ENCODE results near the gene SPDYE6. TPM values are rescaled to one million over a fixed set of nuclear protein-coding genes. Genes with fewer than 3 reads are reported as not detected.
"Not testable (repeated sequence)": the region's sequence is repeated elsewhere in the genome, so short reads cannot be mapped to it uniquely, and the experiment has no call there.

Gene SPDYE6
- total and polyA plus RNA-seq, 10 of the 15 experiments (the other 5 are each of a cell fraction or from before 2014, with no cell fraction given): 0.05 to 2.3 (median 1.00) TPM; not detected in 6

- H3K4me3 ChIP-seq: no peak overlapping the region
- no peak for ATAC-seq
- POLR2A ChIA-PET: no interaction called here
- CTCF ChIA-PET: no interaction called here
- H3K4me1 ChIP-seq (ENCODE audit: control insufficient read depth, insufficient read depth, low read length): peaks cover 3% of the 10 kb centered on the region
- WGBS (ENCODE audit: insufficient coverage, insufficient replicate concordance, low lambda C conversion rate, missing lambda C conversion rate): 85% methylated on average over 11 of the region's 11 CpGs
- H4K20me1 ChIP-seq (ENCODE audit: control insufficient read depth, insufficient read depth): no peaks in the 10 kb centered on the region
- no TSS peak for BruUV-seq (replicated peaks)
- no peak overlapping the region for H3K4me2 ChIP-seq (ENCODE audit: control insufficient read depth, insufficient read depth)
- no peak for TF ChIP-seq SRF (IDR thresholded peaks at IDR 0.05; ENCODE audit: low read depth in 2 of 2, low read length in 2 of 2)
- TF ChIP-seq SREBF2 (IDR thresholded peaks at IDR 0.05; ENCODE audit: low read length): no peak
- no peak for TF ChIP-seq POLR2AphosphoS2 (IDR thresholded peaks at IDR 0.05; ENCODE audit: low read depth, low read length)
- TF ChIP-seq USF2 (IDR thresholded peaks at IDR 0.05; ENCODE audit: borderline replicate concordance, low read depth, low read length): no peak
- TF ChIP-seq MYC (IDR thresholded peaks at IDR 0.05; ENCODE audit: insufficient read depth, insufficient read length, insufficient replicate concordance, low read length, severe bottlenecking): no peak
- TF ChIP-seq ZZZ3 (IDR thresholded peaks at IDR 0.05; ENCODE audit: control insufficient read depth, insufficient read length, low read depth): no peak
- TF ChIP-seq HSF1 (IDR thresholded peaks at IDR 0.05; ENCODE audit: low read depth, low read length): no peak
- no peak for TF ChIP-seq EED (IDR thresholded peaks at IDR 0.05; ENCODE audit: low read depth)
- no peak for TF ChIP-seq NFYB (IDR thresholded peaks at IDR 0.05; ENCODE audit: insufficient read depth, low read depth, low read length)
- no peak for TF ChIP-seq JUNB (IDR thresholded peaks at IDR 0.05)
- TF ChIP-seq RAD51 (IDR thresholded peaks at IDR 0.05): no peak
- no peak overlapping the region for H3K27ac ChIP-seq (ENCODE audit: control insufficient read depth, insufficient read depth)
- FAIRE-seq: no peak
- H3K79me2 ChIP-seq (ENCODE audit: control insufficient read depth, insufficient read depth, low read length): no peaks in the 10 kb centered on the region
- no peak overlapping the region for H3K9ac ChIP-seq (ENCODE audit: control insufficient read depth, insufficient read depth, low read length)
- RAD21 ChIA-PET (ENCODE audit: unreplicated experiment): no interaction called here
- SMC1A ChIA-PET (ENCODE audit: uncharacterized antibody, unreplicated experiment): no interaction called here
- intact Hi-C loops (cut with micrococcal nuclease; ENCODE audit: unreplicated experiment): no loop called here
- no peak for DNase-seq (ENCODE audit: low read depth, low spot score)
- H3K9me3 ChIP-seq (replicated peaks; ENCODE audit: control insufficient read depth, insufficient read depth, low read length): no peaks in the 10 kb centered on the region
- H2AFZ ChIP-seq (ENCODE audit: control insufficient read depth, low read depth, low read length): no peak overlapping the region
- no peaks in the 10 kb centered on the region; a peak in 1 of 4 replicates for H3K36me3 ChIP-seq (ENCODE audit: control insufficient read depth in 2 of 2, insufficient read depth in 2 of 2, low read length in 1 of 2)
- in situ Hi-C loops (cut with MboI): no loop called here
- no peaks in the 10 kb centered on the region for H3K27me3 ChIP-seq (replicated peaks in 1 of 2; ENCODE audit: control insufficient read depth in 2 of 2, insufficient read depth in 2 of 2, low read length in 1 of 2)
Observed at GRCh38 chr7:102326157-102326889, 29.9 kb downstream of the SPDYE6 start.

GRCh38 chr7:102325106-102325505 lies 31.1 kb downstream of the SPDYE6 start:
- H3K36me3 ChIP-seq (ENCODE audit: control insufficient read depth in 2 of 2, insufficient read depth in 2 of 2, low read length in 1 of 2); POLR2A ChIA-PET; H3K27me3 ChIP-seq (replicated peaks in 1 of 2; ENCODE audit: control insufficient read depth in 2 of 2, insufficient read depth in 2 of 2, low read length in 1 of 2); H3K79me2 ChIP-seq (ENCODE audit: control insufficient read depth, insufficient read depth, low read length); H4K20me1 ChIP-seq (ENCODE audit: control insufficient read depth, insufficient read depth); H3K4me1 ChIP-seq (ENCODE audit: control insufficient read depth, insufficient read depth, low read length); BruUV-seq (replicated peaks); CTCF ChIA-PET; H3K27ac ChIP-seq (ENCODE audit: control insufficient read depth, insufficient read depth); SMC1A ChIA-PET (ENCODE audit: uncharacterized antibody, unreplicated experiment); H3K4me2 ChIP-seq (ENCODE audit: control insufficient read depth, insufficient read depth); H3K9ac ChIP-seq (ENCODE audit: control insufficient read depth, insufficient read depth, low read length); FAIRE-seq; in situ Hi-C loops (cut with MboI); H2AFZ ChIP-seq (ENCODE audit: control insufficient read depth, low read depth, low read length); H3K4me3 ChIP-seq; ATAC-seq; intact Hi-C loops (cut with micrococcal nuclease; ENCODE audit: unreplicated experiment); H3K9me3 ChIP-seq (replicated peaks; ENCODE audit: control insufficient read depth, insufficient read depth, low read length); DNase-seq (ENCODE audit: low read depth, low spot score): not testable (repeated sequence)
- whole genome bisulfite sequencing (ENCODE audit: insufficient coverage, insufficient replicate concordance, low lambda C conversion rate, missing lambda C conversion rate): 94% methylated on average over 11 of the region's 11 CpGs
- RAD21 ChIA-PET (ENCODE audit: unreplicated experiment): interaction anchor here (0.6 kb wide), 1 partner anchor 103 kb away, joined by 4 read pairs; no protein-coding TSS in a partner anchor

Measured in GM12878 (cell line).